HEK293T (cell line): Measurements from ENCODE around the gene ZXDC.

ENCODE experiments used
- CTCF ChIA-PET: fragments of 350-600 bp; formaldehyde crosslinking; extraction: SDS; loops from one replicate; lab custom pipeline; 2021; ENCODE audit warnings: antibody characterized with exemption, inconsistent platforms; lab: Yijun Ruan, JAX
- POLR2A ChIA-PET: fragments of 350-600 bp; formaldehyde crosslinking; extraction: SDS; loops from one replicate; lab custom pipeline; 2020; ENCODE audit warnings: antibody characterized with exemption, inconsistent platforms; lab: Yijun Ruan, JAX
- DNase-seq: peaks from one replicate; pipeline ENCODE4 v3.0.0; 2012; ENCODE audit warnings: mixed read lengths; ENCODE audit errors: extremely low spot score
- ARNT ChIP-seq: fragments of 450-650 bp; IDR thresholded peaks from 2 replicates; pipeline ENCODE4 v1.6.1; 2017; ENCODE audit warnings: mild to moderate bottlenecking
- BHLHE40 ChIP-seq: fragments of 450-650 bp; IDR thresholded peaks from 2 replicates; pipeline ENCODE4 v1.6.1; 2016; ENCODE audit warnings: mild to moderate bottlenecking, moderate library complexity, borderline replicate concordance
- CTBP1 ChIP-seq: fragments of 450-650 bp; IDR thresholded peaks from 2 replicates; pipeline ENCODE4 v1.6.1; 2016; ENCODE audit warnings: borderline replicate concordance
- ELF4 ChIP-seq: fragments of 450-650 bp; IDR thresholded peaks from 2 replicates; pipeline ENCODE4 v1.6.1; 2017; ENCODE audit warnings: antibody characterized with exemption
- FOXA1 ChIP-seq: fragments of 450-650 bp; IDR thresholded peaks from 2 replicates; pipeline ENCODE4 v1.6.1; 2016; ENCODE audit warnings: mild to moderate bottlenecking
- FOXK2 ChIP-seq: fragments of 450-650 bp; IDR thresholded peaks from 2 replicates; pipeline ENCODE4 v1.6.1; 2016; ENCODE audit warnings: mild to moderate bottlenecking
- FOXM1 ChIP-seq: fragments of 450-650 bp; IDR thresholded peaks from 2 replicates; pipeline ENCODE4 v1.6.1; 2017; ENCODE audit warnings: mild to moderate bottlenecking, borderline replicate concordance
- HDGF ChIP-seq: fragments of 450-650 bp; IDR thresholded peaks from 2 replicates; pipeline ENCODE4 v1.6.1; 2017; ENCODE audit warnings: antibody characterized with exemption, borderline replicate concordance
- L3MBTL2 ChIP-seq: fragments of 450-650 bp; conservative IDR thresholded peaks from 2 replicates; pipeline ENCODE4 v1.6.1; 2016; ENCODE audit warnings: mild to moderate bottlenecking
- LEF1 ChIP-seq: fragments of 450-650 bp; IDR thresholded peaks from 2 replicates; pipeline ENCODE4 v1.6.1; 2017; ENCODE audit warnings: mild to moderate bottlenecking, borderline replicate concordance
- NFRKB ChIP-seq: fragments of 450-650 bp; IDR thresholded peaks from 2 replicates; pipeline ENCODE4 v1.6.1; 2016; ENCODE audit warnings: mild to moderate bottlenecking, moderate library complexity
- PKNOX1 ChIP-seq: fragments of 450-650 bp; IDR thresholded peaks from 2 replicates; pipeline ENCODE4 v1.6.1; 2016
- SP1 ChIP-seq: fragments of 450-650 bp; IDR thresholded peaks from 2 replicates; pipeline ENCODE4 v1.6.1; 2017
- SUZ12 ChIP-seq: fragments of 450-650 bp; IDR thresholded peaks from 2 replicates; pipeline ENCODE4 v1.6.1; 2016; ENCODE audit warnings: mild to moderate bottlenecking
- TARDBP ChIP-seq: fragments of 450-650 bp; IDR thresholded peaks from 2 replicates; pipeline ENCODE4 v1.6.1; 2016
- ZNF384 ChIP-seq: fragments of 450-650 bp; IDR thresholded peaks from 2 replicates; pipeline ENCODE4 v1.6.1; 2016

The ZXDC gene

GRCh38 chr3:126517291-126517951, 41.7 kb upstream of the ZXDC start, which contains the start of gene UROC1:
TSS of gene UROC1 (minus strand) at chr3:126517773. CDS start at chr3:126517719, 54 bp downstream.
- CTCF ChIA-PET: no interaction called here
- no peak for DNase-seq

GRCh38 chr3:126516936-126517290, 41.2 kb upstream of the ZXDC start:
- CTCF ChIA-PET: no interaction called here
- no peak for TF ChIP-seq TARDBP
- TF ChIP-seq NFRKB: no peak
- no peak for TF ChIP-seq FOXM1
- TF ChIP-seq FOXA1: no peak
- no peak for TF ChIP-seq SP1
- TF ChIP-seq CTBP1: no peak
- TF ChIP-seq ELF4: no peak
- no peak for TF ChIP-seq HDGF
- TF ChIP-seq FOXK2: no peak
- TF ChIP-seq LEF1: no peak
- TF ChIP-seq PKNOX1: no peak
- TF ChIP-seq SUZ12: no peak
- POLR2A ChIA-PET: no interaction called here
- no peak for DNase-seq

More at GRCh38 chr3:126517291-126517951, 41.7 kb upstream of the ZXDC start, which contains the start of gene UROC1:
- POLR2A ChIA-PET: no interaction called here
- TF ChIP-seq CTBP1 (no peak), FOXA1 (no peak)

GRCh38 chr3:126516152-126516935, 40.7 kb upstream of the ZXDC start:
- ChIA-PET CTCF (no interaction called here), POLR2A (no interaction called here)
- no peak for DNase-seq
- no peak for TF ChIP-seq FOXK2
- no peak for TF ChIP-seq TARDBP
- TF ChIP-seq ARNT: no peak
- TF ChIP-seq NFRKB: no peak
- TF ChIP-seq BHLHE40: no peak
- no peak for TF ChIP-seq FOXA1
- TF ChIP-seq CTBP1: no peak
- TF ChIP-seq LEF1: no peak
- TF ChIP-seq PKNOX1: no peak

- ChIA-PET POLR2A (no interaction called here), CTCF (no interaction called here)
- no peak for TF ChIP-seq HDGF
- no peak for DNase-seq
Measured at GRCh38 chr3:126515066-126515706, 39.5 kb upstream of the ZXDC start.

- no peak for TF ChIP-seq PKNOX1
- no peak for TF ChIP-seq SUZ12
- no peak for TF ChIP-seq CTBP1
- TF ChIP-seq HDGF: no peak
- no peak for TF ChIP-seq L3MBTL2
- TF ChIP-seq TARDBP: no peak
- no peak for TF ChIP-seq ARNT
- no peak for TF ChIP-seq ELF4
- TF ChIP-seq FOXM1: no peak
- DNase-seq: no peak
- ChIA-PET POLR2A (no interaction called here), CTCF (interaction anchor here (1.1 kb wide), 1 partner anchor 9 kb away, joined by 3 read pairs; no protein-coding TSS in a partner anchor)
Measured at GRCh38 chr3:126514161-126514560, 38.5 kb upstream of the ZXDC start.

- DNase-seq: no peak
- ChIA-PET POLR2A (no interaction called here), CTCF (interaction anchor here (1.1 kb wide), 1 partner anchor 10 kb away, joined by 3 read pairs; no protein-coding TSS in a partner anchor)
- TF ChIP-seq FOXM1 (no peak), ELF4 (no peak), L3MBTL2 (no peak), SP1 (no peak), ZNF384 (no peak), CTBP1 (no peak), LEF1 (no peak), BHLHE40 (no peak), HDGF (no peak), SUZ12 (no peak), FOXK2 (no peak), FOXA1 (no peak), TARDBP (no peak), ARNT (no peak), PKNOX1 (no peak), NFRKB (no peak)
Measured at GRCh38 chr3:126512916-126513650, 37.4 kb upstream of the ZXDC start.
